DMS153 (cell line): ENCODE measurements around the gene CTDP1.
A peak's percentile ranks its signal among the peaks of the same experiment; 100 is the strongest.
"Not testable (repeated sequence)": the region's sequence is repeated elsewhere in the genome, so short reads cannot be mapped to it uniquely, and the experiment has no call there.

ENCODE experiments used
- DNase-seq: peaks from one replicate; lab custom pipeline; 2025; lab: John Stamatoyannopoulos, UW

Gene CTDP1

GRCh38 chr18:79742076-79742475 is 62.5 kb downstream of the CTDP1 start:
- DNase-seq = no peak

DNA sequence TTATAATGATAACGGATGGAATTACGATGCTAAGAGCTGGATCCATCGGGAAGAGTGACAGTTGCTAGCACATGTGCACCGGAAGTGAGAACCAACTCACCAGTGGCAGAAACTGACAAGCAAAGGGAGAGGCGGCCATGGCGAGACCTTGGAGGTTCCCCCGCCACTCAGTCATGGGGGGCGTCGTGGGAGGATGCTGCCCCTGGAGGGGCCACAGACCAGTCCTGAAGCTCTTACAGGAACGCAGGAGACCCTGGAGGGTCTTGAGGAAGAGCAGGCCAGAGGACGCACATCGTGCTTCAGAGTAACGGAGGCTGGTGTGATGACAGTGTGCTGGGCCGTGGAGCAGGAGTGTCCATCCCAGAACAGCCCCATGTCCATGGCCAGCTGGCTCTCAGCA is 65.0 kb downstream of the CTDP1 start:
- DNase-seq = no peak

DNA sequence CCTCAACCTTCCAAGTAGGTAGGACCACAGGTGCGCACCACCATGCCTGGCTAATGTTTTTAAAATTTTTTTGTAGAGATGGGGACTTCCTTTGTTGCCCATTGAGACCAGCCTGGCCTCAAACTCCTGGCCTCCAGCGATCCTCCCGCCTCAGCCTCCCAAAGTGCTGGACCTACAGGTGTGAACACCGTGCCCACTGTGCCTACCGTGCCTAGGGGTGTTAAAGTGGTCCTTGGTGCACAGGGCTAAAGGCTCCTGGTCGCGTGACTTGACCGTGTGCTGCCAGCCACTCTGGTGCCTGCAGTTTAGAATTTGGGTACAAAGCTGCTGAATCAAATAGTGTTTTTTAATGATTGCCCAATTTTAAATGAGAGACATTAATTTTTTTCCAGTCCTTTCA is 67.1 kb downstream of the CTDP1 start:
- no peak for DNase-seq

DNA sequence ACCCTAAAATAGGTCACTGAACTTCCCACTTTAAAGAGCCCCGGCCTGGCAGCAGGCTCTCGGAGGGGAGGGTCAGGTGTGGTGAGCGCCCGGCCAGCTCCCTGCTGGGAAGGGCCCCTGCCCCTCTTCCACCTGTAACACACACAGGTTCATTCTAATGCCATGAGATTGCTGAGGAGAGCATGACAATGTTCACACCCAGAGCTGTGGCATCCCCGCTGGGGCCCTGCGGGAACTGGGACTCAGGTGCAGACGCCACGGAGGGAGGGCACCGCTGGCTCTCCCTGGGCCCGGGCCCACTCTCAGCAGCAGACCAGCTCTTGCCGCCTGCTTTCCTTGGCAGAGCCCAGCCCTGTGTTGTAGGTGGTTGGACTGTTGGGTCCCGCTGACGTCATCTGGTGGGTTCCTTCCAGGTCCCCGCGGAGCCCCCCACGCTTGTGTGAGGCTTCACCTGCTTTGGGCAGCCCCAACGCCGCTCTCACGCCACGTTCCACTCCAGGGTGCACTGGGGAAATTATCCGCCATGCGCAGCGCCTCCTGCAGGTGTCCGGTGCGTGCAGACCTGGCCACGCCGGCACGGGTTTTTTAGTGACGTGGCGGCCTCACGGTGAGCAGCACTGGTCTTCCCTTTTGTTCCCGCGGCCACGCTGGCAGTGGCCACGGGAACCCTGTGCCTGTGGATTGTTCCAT is 67.7 kb downstream of the CTDP1 start:
- no peak for DNase-seq

DNA sequence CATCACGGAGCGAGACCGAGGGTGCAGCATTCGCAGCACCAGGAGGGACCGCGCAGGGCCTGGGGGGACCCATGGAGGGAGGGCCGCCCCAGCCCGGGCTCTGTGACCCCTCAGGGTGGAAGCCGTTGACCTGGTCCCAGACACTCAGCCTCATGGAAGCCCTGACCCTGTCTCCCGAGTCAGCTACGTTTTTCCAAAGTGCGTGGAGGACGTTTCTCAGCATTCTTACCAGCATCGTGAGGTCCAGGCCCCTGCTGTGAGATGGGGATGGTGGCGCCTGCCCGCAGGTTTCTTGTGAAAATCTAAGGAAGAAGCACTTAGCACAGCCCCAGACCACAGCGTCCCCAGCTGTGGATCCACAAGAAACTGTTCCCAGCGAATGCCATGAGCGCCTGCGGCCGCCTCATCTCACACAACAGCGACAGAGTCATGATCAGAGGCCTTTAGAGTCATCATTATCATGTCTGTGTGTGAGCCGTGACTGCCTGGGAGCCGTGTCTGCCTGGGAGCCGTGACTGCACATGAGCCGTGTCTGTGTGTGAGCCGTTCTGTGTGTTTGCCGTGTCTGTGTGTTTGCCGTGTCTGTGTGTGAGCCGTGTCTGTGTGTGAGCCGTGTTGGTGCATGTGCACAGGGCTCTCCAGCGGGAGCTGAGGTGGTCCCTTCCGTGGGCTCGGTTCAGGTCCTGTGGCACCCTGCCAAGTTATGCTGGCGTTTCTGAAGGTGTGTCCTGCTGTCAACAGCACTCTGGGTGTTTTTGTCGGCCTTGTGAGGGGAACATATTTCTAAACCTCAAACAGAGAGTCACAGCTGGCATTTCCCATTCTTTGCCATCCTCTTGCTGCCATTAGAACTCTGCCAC is 68.9 kb downstream of the CTDP1 start:
- DNase-seq = no peak

DNA sequence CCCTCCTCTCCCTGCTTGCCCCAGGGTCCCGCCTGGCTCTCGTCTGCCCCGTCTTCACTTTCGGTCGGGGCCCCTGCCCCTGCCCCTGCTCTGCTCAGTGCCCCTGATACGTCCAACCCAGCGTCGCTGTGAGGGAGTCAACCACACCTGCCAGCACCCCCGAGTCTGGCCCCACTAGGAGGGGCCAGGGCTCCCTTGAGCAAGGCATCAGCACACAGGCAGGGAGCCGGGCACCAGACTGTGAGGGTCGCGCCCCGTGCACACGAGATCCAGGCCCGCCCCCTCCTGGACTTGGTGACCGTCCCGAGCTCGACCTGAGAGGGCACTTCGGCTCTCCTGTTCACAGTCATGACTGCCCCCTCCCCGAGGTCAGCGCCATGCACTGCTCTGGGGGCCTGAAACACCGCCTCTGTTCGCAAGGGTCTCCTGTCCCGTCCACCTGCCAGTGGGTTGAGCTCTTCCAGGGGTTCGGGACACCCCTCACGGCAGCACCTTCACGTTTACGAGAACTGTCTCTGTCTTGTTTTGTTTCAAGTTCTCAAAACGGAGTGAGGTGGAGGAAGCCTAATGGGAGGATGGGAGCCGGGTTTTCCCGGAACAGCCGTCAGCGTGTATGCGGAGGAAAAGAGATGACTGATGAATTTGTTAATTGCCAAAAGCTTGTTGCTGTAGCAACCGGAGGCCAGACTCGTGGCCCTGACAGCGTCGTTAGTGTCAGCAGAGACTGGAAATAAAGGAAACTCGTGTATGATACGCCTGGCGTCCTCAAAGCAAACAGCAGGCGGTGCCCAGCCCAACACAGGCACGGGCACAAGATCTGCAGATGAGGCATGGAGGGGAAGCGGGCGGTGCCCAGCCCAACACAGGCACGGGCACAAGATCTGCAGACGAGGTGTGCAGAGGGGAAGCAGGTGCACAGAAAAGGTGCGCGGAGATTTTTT is 69.9 kb downstream of the CTDP1 start:
- peak; percentile 91 for DNase-seq

DNA sequence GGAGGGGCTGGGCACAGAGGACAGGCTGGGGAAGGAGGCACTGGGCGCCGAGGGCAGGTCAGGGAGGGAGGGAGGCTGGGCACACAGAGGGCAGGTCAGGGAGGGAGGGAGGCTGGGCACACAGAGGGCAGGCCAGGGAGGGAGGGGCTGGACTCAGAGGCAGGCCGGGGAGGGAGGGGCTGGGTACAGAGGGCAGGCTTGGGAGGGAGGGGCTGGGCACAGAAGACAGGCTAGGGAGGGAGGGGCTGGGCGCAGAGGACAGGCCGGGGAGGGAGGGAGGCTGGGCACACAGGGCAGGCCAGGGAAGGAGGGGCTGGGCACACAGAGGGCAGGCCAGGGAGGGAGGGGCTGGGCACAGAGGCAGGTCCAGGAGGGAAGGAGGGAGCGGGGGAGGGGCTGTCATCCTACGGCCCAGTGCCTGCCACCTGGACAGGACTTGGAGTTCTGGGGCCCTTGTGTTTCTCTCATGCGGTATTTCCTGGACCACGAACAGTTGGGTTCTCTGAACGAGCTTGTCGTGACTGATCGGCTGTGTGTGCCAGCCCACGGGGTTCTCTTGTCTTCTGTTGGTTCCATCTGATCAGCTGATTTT is 71.5 kb downstream of the CTDP1 start:
- DNase-seq = no peak

DNA sequence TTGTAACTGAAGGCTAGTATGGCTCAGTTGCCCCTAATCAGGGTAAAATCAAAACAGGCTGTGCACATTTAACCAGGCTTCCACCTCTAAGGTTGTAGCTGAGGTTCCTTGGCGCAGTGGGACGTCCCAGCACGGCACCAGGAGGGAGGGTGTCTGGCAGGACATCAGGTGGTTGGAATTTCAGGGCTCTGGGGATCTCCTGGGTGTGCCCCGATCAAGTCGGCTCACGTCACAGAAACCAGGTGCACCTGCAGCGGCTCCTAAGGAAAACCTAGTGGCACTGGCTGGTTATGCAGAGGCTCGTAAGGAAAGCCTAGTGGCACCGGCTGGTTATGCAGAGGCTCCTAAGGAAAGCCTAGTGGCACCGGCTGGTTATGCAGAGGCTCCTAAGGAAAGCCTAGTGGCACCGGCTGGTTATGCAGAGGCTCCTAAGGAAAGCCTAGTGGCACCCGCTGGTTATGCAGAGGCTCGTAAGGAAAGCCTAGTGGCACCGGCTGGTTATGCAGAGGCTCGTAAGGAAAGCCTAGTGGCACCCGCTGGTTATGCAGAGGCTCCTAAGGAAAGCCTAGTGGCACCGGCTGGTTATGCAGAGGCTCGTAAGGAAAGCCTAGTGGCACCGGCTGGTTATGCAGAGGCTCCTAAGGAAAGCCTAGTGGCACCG is 72.4 kb downstream of the CTDP1 start:
- not testable (repeated sequence) for DNase-seq

DNA sequence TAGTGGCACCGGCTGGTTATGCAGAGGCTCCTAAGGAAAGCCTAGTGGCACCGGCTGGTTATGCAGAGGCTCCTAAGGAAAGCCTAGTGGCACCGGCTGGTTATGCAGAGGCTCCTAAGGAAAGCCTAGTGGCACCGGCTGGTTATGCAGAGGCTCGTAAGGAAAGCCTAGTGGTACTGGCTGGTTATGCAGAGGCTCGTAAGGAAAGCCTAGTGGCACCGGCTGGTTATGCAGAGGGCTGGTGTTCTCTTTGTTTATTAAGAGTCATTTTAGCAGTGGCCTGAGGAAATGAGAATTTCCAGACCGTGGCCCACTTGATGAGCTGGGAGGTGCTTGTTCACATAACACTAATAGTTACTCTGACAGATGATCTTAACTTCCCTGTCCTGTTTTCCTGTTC is 73.3 kb downstream of the CTDP1 start:
- not testable (repeated sequence) for DNase-seq

- DNase-seq = no peak
Observed at GRCh38 chr18:79753391-79753851, 73.8 kb downstream of the CTDP1 start.

- DNase-seq = no peak
Observed at GRCh38 chr18:79754022-79754761, 74.6 kb downstream of the CTDP1 start.

GRCh38 chr18:79754831-79755351 is 75.3 kb downstream of the CTDP1 start:
- no peak for DNase-seq

DNA sequence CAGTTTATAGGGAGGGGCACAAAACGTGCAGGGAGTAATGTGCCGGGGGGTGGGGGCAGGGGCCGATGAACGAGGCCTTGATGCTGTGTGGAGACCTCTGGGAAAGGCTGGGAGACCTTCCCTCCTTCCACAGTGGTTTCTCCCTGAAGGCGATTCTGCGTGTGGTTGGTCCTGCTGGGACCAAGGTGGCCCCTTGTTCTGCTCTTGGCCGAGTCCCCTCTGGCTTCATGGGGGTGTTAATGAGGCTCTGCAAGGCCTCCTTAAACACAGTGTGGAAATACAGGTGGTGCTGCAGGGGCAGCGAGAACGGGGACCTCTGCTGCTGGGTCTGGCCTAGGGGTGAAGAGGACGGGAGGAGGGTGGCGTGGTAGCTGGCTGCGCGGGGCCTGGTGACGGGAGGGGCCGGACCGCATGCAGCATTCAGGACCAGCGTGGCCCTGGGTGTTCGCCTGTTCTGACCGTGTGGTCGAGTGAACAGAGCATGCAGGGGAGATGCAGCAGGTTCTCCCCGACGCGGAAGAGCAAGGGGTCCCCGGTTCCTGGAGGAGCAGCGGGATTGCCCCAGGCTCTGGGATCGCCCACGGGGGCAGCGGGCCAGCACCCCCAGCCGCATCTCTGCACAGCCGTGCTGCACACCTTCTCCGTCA is 76.0 kb downstream of the CTDP1 start:
- DNase-seq = no peak

GRCh38 chr18:79756143-79756500 is 76.5 kb downstream of the CTDP1 start:
- no peak for DNase-seq

DNA sequence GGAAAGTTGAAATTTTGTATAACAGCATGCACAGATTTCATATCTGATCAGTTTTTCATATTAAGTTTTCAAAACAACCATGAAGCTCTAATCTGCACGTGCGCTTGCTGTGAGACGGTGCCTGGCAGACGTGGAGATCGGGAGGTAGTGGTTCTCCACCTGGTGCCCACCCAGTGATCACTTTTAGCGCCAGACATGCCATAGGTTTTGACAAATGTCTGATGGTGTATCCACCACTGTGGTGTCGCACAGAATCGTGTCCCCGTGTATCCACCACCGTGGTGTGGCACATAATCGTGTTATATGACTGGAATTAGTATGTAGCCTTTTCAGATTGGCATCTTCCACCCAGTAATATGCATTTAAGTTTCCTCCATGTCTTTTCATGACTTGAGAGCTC is 77.2 kb downstream of the CTDP1 start:
- no peak for DNase-seq

DNA sequence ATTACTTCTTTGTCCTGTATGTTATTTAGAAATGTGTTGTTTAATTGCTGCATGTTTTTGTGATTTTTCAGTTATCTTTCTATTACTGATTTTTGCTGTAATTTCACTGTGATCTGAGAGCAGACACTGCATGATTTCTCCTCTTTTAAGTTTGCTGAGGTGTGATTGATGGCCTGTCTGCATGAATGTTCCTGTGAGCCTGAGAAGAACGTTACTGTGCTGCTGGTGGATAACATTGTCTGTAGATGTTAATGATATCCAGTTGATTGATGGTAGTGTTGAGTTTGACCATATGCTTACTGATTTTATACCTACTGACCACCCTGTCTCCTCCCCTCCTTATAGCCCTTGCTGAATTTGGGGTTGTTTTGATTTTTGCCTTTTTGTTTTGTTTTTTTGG is 80.7 kb downstream of the CTDP1 start:
- DNase-seq = no peak

DNA sequence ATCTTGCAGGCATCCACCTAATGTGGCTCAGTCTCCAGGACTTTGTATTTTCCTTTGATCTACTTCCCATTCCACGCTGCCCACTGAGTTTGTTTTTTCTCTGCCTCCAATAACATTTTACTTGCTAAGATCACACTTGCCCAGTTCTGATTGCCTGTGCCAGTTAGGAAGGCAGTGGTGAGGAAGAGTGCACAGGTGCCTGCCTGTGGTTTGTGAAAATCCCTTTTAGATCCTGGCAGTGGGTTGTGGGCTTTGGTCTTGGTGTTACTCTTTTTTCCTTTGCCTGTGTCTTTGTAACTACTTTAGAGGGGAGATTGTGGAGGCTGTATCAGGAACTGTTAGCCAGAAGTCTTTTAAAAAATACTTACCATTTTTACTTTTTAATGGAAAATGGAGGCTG is 81.3 kb downstream of the CTDP1 start:
- DNase-seq = no peak

GRCh38 chr18:79763407-79763806 is 83.8 kb downstream of the CTDP1 start:
- DNase-seq = no peak

- no peak for DNase-seq
Observed at GRCh38 chr18:79764131-79764530, 84.5 kb downstream of the CTDP1 start.
